ENCODE results near the gene NT5DC1.

Gene NT5DC1

GRCh38 chr6:116100419-116101301 lies at the start of gene NT5DC1:
TSS of gene NT5DC1 (plus strand) at chr6:116100853. CDS start at chr6:116100931, 78 bp downstream.
- peak; percentile 77 for DNase-seq (ENCODE audit: low spot score)

GRCh38 chr6:116051244-116051643 lies 49.4 kb upstream of the NT5DC1 start:
- DNase-seq (ENCODE audit: low spot score) = no peak

GRCh38 chr6:116055513-116055912 lies 45.1 kb upstream of the NT5DC1 start:
- DNase-seq (ENCODE audit: low spot score) = no peak

GRCh38 chr6:116057766-116058165 lies 42.9 kb upstream of the NT5DC1 start:
- no peak for DNase-seq (ENCODE audit: low spot score)

GRCh38 chr6:116059713-116060571 lies 40.7 kb upstream of the NT5DC1 start:
- DNase-seq (ENCODE audit: low spot score) = no peak

GRCh38 chr6:116060572-116061283 lies 39.9 kb upstream of the NT5DC1 start, which contains the start of gene FRK:
TSS of gene FRK (minus strand) at chr6:116060891. CDS start at chr6:116060311, 580 bp downstream.
- DNase-seq (ENCODE audit: low spot score) = no peak

- DNase-seq (ENCODE audit: low spot score) = no peak
These were observed 38.2 kb upstream of the NT5DC1 start for GRCh38 chr6:116062496-116062895.

GRCh38 chr6:116064666-116065065 lies 36.0 kb upstream of the NT5DC1 start:
- no peak for DNase-seq (ENCODE audit: low spot score)

- no peak for DNase-seq (ENCODE audit: low spot score)
These were observed 33.9 kb upstream of the NT5DC1 start for GRCh38 chr6:116066789-116067188.

GRCh38 chr6:116070101-116070500 lies 30.6 kb upstream of the NT5DC1 start:
- no peak for DNase-seq (ENCODE audit: low spot score)

GRCh38 chr6:116070616-116071389 lies 29.9 kb upstream of the NT5DC1 start:
- no peak for DNase-seq (ENCODE audit: low spot score)

- no peak for DNase-seq (ENCODE audit: low spot score)
These were observed 28.3 kb upstream of the NT5DC1 start for GRCh38 chr6:116072368-116072767.

- no peak for DNase-seq (ENCODE audit: low spot score)
These were observed 26.8 kb upstream of the NT5DC1 start for GRCh38 chr6:116073765-116074440.

GRCh38 chr6:116074732-116075390 lies 25.8 kb upstream of the NT5DC1 start:
- DNase-seq (ENCODE audit: low spot score) = no peak

GRCh38 chr6:116078522-116078921 lies 22.1 kb upstream of the NT5DC1 start:
- DNase-seq (ENCODE audit: low spot score) = no peak

GRCh38 chr6:116078945-116079344 lies 21.7 kb upstream of the NT5DC1 start:
- no peak for DNase-seq (ENCODE audit: low spot score)

- no peak for DNase-seq (ENCODE audit: low spot score)
These were observed 17.6 kb upstream of the NT5DC1 start for GRCh38 chr6:116083052-116083451.

GRCh38 chr6:116084284-116084683 lies 16.4 kb upstream of the NT5DC1 start:
- DNase-seq (ENCODE audit: low spot score) = no peak

- DNase-seq (ENCODE audit: low spot score) = no peak
These were observed 13.1 kb upstream of the NT5DC1 start for GRCh38 chr6:116087437-116088027.

GRCh38 chr6:116088946-116089345 lies 11.7 kb upstream of the NT5DC1 start:
- no peak for DNase-seq (ENCODE audit: low spot score)
